SK-N-SH treated with all-trans-retinoic acid at 6 μM for 48 hours (cell line): Measurements from ENCODE around the gene GGA1.

Experiments
- ATAC-seq: fragments of 200-7000 bp; cut with Tn5 transposase; 3 replicates; pipeline ENCODE4 v1.9.1; 2020; ENCODE audit warnings: mild to moderate bottlenecking, moderate library complexity
- ARNTL ChIP-seq: fragments of 450-650 bp; formaldehyde crosslinking; IDR thresholded peaks from 2 replicates; pipeline ENCODE4 v1.5.0; 2020; ENCODE audit warnings: low read depth, mild to moderate bottlenecking, moderate library complexity, borderline replicate concordance
- BACH2 ChIP-seq: fragments of 250-450 bp; sonication (Bioruptor Pico); IDR thresholded peaks from 2 replicates; pipeline ENCODE4 v1.9.0; 2021; ENCODE audit warnings: mild to moderate bottlenecking, borderline replicate concordance
- CSDC2 ChIP-seq: fragments of 250-450 bp; sonication (Bioruptor Pico); IDR thresholded peaks from 2 replicates; pipeline ENCODE4 v1.5.0; 2020; ENCODE audit warnings: mild to moderate bottlenecking, moderate library complexity
- CSRNP3 ChIP-seq: fragments of 250-450 bp; sonication (Bioruptor Pico); IDR thresholded peaks from 2 replicates; pipeline ENCODE4 v1.5.1; 2021; ENCODE audit warnings: mild to moderate bottlenecking, moderate library complexity
- ESRRG ChIP-seq: fragments of 250-450 bp; sonication (Bioruptor Pico); IDR thresholded peaks from 2 replicates; pipeline ENCODE4 v1.6.1; 2021; ENCODE audit warnings: mild to moderate bottlenecking
- GLIS3 ChIP-seq: fragments of 250-450 bp; sonication (Bioruptor Pico); IDR thresholded peaks from 2 replicates; pipeline ENCODE4 v1.5.0; 2020; ENCODE audit warnings: mild to moderate bottlenecking, moderate library complexity
- ISL1 ChIP-seq: fragments of 250-450 bp; sonication (Bioruptor Pico); IDR thresholded peaks from 2 replicates; pipeline ENCODE4 v2.1.2; 2022; ENCODE audit warnings: mild to moderate bottlenecking, moderate library complexity
- OSR1 ChIP-seq: fragments of 250-450 bp; sonication (Bioruptor Pico); IDR thresholded peaks from 2 replicates; pipeline ENCODE4 v1.8.0; 2022; ENCODE audit warnings: moderate library complexity, mild to moderate bottlenecking, inconsistent platforms
- PPARA ChIP-seq: fragments of 250-450 bp; sonication (Bioruptor Pico); IDR thresholded peaks from 2 replicates; pipeline ENCODE4 v1.5.0; 2020; ENCODE audit warnings: mild to moderate bottlenecking, borderline replicate concordance
- RARB ChIP-seq: fragments of 250-450 bp; sonication (Bioruptor Pico); IDR thresholded peaks from 2 replicates; pipeline ENCODE4 v1.8.0; 2021; ENCODE audit warnings: mild to moderate bottlenecking, moderate library complexity
- SNAI2 ChIP-seq: fragments of 250-450 bp; sonication (Bioruptor Pico); IDR thresholded peaks from 2 replicates; pipeline ENCODE4 v1.5.0; 2020; ENCODE audit warnings: mild to moderate bottlenecking, moderate library complexity
- TCF4 ChIP-seq: fragments of 250-450 bp; sonication (Bioruptor Pico); IDR thresholded peaks from 2 replicates; pipeline ENCODE4 v1.8.0; 2021; ENCODE audit warnings: mild to moderate bottlenecking, moderate library complexity, borderline replicate concordance
- TOX ChIP-seq: fragments of 250-450 bp; sonication (Bioruptor Pico); IDR thresholded peaks from 2 replicates; pipeline ENCODE4 v1.8.0; 2021; ENCODE audit warnings: mild to moderate bottlenecking, moderate library complexity, borderline replicate concordance
- ZC3H10 ChIP-seq: fragments of 250-450 bp; sonication (Bioruptor Pico); IDR thresholded peaks from 2 replicates; pipeline ENCODE4 v1.5.1; 2021; ENCODE audit warnings: mild to moderate bottlenecking, moderate library complexity
- ZFP3 ChIP-seq: fragments of 250-450 bp; sonication (Bioruptor Pico); IDR thresholded peaks from 2 replicates; pipeline ENCODE4 v1.5.0; 2020; ENCODE audit warnings: mild to moderate bottlenecking, moderate library complexity
- ZFP30 ChIP-seq: fragments of 450-650 bp; formaldehyde crosslinking; IDR thresholded peaks from 2 replicates; pipeline ENCODE4 v1.5.0; 2022; ENCODE audit warnings: mild to moderate bottlenecking, moderate library complexity
- ZNF565 ChIP-seq: fragments of 450-650 bp; formaldehyde crosslinking; conservative IDR thresholded peaks from 2 replicates; pipeline ENCODE4 v1.5.0; 2020; ENCODE audit warnings: low read depth, mild to moderate bottlenecking, moderate library complexity
- ZNF8 ChIP-seq: fragments of 450-650 bp; formaldehyde crosslinking; IDR thresholded peaks from 2 replicates; pipeline ENCODE4 v1.5.0; 2020; ENCODE audit warnings: mild to moderate bottlenecking, moderate library complexity
- TF ChIP-seq, protein P1 (sequence below): fragments of 250-450 bp; sonication (Bioruptor Pico); IDR thresholded peaks from 2 replicates; pipeline ENCODE4 v1.5.0; 2020; ENCODE audit warnings: mild to moderate bottlenecking, moderate library complexity
- TF ChIP-seq, protein P2 (sequence below): fragments of 250-450 bp; sonication (Bioruptor Pico); IDR thresholded peaks from 2 replicates; pipeline ENCODE4 v1.8.0; 2021; ENCODE audit warnings: low read depth, mild to moderate bottlenecking, moderate library complexity, borderline replicate concordance
- TF ChIP-seq, protein P3 (sequence below): fragments of 250-450 bp; sonication (Bioruptor Pico); IDR thresholded peaks from 2 replicates; pipeline ENCODE4 v1.8.0; 2020; ENCODE audit warnings: mild to moderate bottlenecking, moderate library complexity, borderline replicate concordance

Gene GGA1

GRCh38 chr22:37675930-37676735 is 67.5 kb downstream of the GGA1 start:
- no peak; the same call in 2 of the 3 replicates for ATAC-seq
- TF ChIP-seq TOX (CRISPR knock-in tag): no peak
- no peak for TF ChIP-seq OSR1 (CRISPR knock-in tag)
- no peak for TF ChIP-seq CSDC2 (CRISPR knock-in tag)
- TF ChIP-seq SNAI2 (CRISPR knock-in tag): no peak
- no peak for TF ChIP-seq TCF4 (CRISPR knock-in tag)
- no peak for TF ChIP-seq ESRRG (CRISPR knock-in tag)
- TF ChIP-seq CSRNP3: no peak
- no peak for TF ChIP-seq BACH2 (CRISPR knock-in tag)
- TF ChIP-seq ZFP3 (CRISPR knock-in tag): no peak
- TF ChIP-seq, protein P1, sequence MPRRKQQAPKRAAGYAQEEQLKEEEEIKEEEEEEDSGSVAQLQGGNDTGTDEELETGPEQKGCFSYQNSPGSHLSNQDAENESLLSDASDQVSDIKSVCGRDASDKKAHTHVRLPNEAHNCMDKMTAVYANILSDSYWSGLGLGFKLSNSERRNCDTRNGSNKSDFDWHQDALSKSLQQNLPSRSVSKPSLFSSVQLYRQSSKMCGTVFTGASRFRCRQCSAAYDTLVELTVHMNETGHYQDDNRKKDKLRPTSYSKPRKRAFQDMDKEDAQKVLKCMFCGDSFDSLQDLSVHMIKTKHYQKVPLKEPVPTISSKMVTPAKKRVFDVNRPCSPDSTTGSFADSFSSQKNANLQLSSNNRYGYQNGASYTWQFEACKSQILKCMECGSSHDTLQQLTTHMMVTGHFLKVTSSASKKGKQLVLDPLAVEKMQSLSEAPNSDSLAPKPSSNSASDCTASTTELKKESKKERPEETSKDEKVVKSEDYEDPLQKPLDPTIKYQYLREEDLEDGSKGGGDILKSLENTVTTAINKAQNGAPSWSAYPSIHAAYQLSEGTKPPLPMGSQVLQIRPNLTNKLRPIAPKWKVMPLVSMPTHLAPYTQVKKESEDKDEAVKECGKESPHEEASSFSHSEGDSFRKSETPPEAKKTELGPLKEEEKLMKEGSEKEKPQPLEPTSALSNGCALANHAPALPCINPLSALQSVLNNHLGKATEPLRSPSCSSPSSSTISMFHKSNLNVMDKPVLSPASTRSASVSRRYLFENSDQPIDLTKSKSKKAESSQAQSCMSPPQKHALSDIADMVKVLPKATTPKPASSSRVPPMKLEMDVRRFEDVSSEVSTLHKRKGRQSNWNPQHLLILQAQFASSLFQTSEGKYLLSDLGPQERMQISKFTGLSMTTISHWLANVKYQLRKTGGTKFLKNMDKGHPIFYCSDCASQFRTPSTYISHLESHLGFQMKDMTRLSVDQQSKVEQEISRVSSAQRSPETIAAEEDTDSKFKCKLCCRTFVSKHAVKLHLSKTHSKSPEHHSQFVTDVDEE (CRISPR knock-in tag): no peak

GRCh38 chr22:37676736-37677492 is 68.3 kb downstream of the GGA1 start:
- ATAC-seq: peak; percentile 37
- TF ChIP-seq GLIS3 (CRISPR knock-in tag) (no peak), ZNF565 (CRISPR knock-in tag) (no peak), OSR1 (CRISPR knock-in tag) (no peak), ZNF8 (no peak), TCF4 (CRISPR knock-in tag) (peak; percentile 46; the same call in 1 of the 2 replicates), ZFP3 (CRISPR knock-in tag) (no peak), ZC3H10 (CRISPR knock-in tag) (no peak), RARB (CRISPR knock-in tag) (no peak), ZFP30 (CRISPR knock-in tag) (no peak)
- TF ChIP-seq, protein P2, sequence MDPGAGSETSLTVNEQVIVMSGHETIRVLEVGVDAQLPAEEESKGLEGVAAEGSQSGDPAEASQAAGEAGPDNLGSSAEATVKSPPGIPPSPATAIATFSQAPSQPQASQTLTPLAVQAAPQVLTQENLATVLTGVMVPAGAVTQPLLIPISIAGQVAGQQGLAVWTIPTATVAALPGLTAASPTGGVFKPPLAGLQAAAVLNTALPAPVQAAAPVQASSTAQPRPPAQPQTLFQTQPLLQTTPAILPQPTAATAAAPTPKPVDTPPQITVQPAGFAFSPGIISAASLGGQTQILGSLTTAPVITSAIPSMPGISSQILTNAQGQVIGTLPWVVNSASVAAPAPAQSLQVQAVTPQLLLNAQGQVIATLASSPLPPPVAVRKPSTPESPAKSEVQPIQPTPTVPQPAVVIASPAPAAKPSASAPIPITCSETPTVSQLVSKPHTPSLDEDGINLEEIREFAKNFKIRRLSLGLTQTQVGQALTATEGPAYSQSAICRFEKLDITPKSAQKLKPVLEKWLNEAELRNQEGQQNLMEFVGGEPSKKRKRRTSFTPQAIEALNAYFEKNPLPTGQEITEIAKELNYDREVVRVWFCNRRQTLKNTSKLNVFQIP (CRISPR knock-in tag): no peak
- TF ChIP-seq, protein P3, sequence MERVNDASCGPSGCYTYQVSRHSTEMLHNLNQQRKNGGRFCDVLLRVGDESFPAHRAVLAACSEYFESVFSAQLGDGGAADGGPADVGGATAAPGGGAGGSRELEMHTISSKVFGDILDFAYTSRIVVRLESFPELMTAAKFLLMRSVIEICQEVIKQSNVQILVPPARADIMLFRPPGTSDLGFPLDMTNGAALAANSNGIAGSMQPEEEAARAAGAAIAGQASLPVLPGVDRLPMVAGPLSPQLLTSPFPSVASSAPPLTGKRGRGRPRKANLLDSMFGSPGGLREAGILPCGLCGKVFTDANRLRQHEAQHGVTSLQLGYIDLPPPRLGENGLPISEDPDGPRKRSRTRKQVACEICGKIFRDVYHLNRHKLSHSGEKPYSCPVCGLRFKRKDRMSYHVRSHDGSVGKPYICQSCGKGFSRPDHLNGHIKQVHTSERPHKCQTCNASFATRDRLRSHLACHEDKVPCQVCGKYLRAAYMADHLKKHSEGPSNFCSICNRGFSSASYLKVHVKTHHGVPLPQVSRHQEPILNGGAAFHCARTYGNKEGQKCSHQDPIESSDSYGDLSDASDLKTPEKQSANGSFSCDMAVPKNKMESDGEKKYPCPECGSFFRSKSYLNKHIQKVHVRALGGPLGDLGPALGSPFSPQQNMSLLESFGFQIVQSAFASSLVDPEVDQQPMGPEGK (CRISPR knock-in tag): peak; percentile 58; the same call in 1 of the 2 replicates

- TF ChIP-seq ZFP3 (CRISPR knock-in tag) (no peak), ISL1 (CRISPR knock-in tag) (no peak), GLIS3 (CRISPR knock-in tag) (no peak), PPARA (CRISPR knock-in tag) (no peak), ARNTL (CRISPR knock-in tag) (no peak), TCF4 (CRISPR knock-in tag) (no peak), SNAI2 (CRISPR knock-in tag) (no peak), TOX (CRISPR knock-in tag) (no peak)
- no peak for ATAC-seq
These were observed 68.9 kb downstream of the GGA1 start for GRCh38 chr22:37677493-37677974.
